GM04503 (cell line): ENCODE data around the gene TAL1.
"Not testable (repeated sequence)": the region's sequence is repeated elsewhere in the genome, so short reads cannot be mapped to it uniquely, and the experiment has no call there.

Experiments
- DNase-seq: peaks from one replicate; pipeline ENCODE4 v3.0.0-alpha.2; 2012; ENCODE audit warnings: low read depth

TAL1 gene

GRCh38 chr1:47212636-47213229 lies 19.3 kb downstream of the TAL1 start:
- DNase-seq = no peak

GRCh38 chr1:47211796-47212269 lies 20.2 kb downstream of the TAL1 start:
- DNase-seq = no peak

GRCh38 chr1:47210666-47211065 lies 21.4 kb downstream of the TAL1 start:
- DNase-seq = no peak

- DNase-seq = no peak
Measured at GRCh38 chr1:47209725-47210325, 22.2 kb downstream of the TAL1 start.

GRCh38 chr1:47209091-47209490 lies 22.9 kb downstream of the TAL1 start:
- DNase-seq = no peak

GRCh38 chr1:47208374-47208850 lies 23.6 kb downstream of the TAL1 start:
- DNase-seq = no peak

- DNase-seq = no peak
Measured at GRCh38 chr1:47207803-47208373, 24.1 kb downstream of the TAL1 start.

- DNase-seq = no peak
Measured at GRCh38 chr1:47205918-47206317, 26.1 kb downstream of the TAL1 start.

- not testable (repeated sequence) for DNase-seq
Measured at GRCh38 chr1:47203504-47203903, 28.5 kb downstream of the TAL1 start.

GRCh38 chr1:47201179-47201578 lies 30.8 kb downstream of the TAL1 start:
- no peak for DNase-seq

GRCh38 chr1:47198214-47198613 lies 33.8 kb downstream of the TAL1 start:
- no peak for DNase-seq

- no peak for DNase-seq
Measured at GRCh38 chr1:47196622-47197021, 35.4 kb downstream of the TAL1 start.

GRCh38 chr1:47195981-47196380 lies 36.0 kb downstream of the TAL1 start:
- DNase-seq = not testable (repeated sequence)

GRCh38 chr1:47194311-47194710 lies 37.7 kb downstream of the TAL1 start:
- no peak for DNase-seq

- DNase-seq = not testable (repeated sequence)
Measured at GRCh38 chr1:47193496-47193895, 38.5 kb downstream of the TAL1 start.

- no peak for DNase-seq
Measured at GRCh38 chr1:47192458-47193384, 39.3 kb downstream of the TAL1 start.

- DNase-seq = no peak
Measured at GRCh38 chr1:47191940-47192457, 40.0 kb downstream of the TAL1 start.

- DNase-seq = no peak
Measured at GRCh38 chr1:47190857-47191256, 41.2 kb downstream of the TAL1 start.

GRCh38 chr1:47190509-47190855 lies 41.5 kb downstream of the TAL1 start:
- no peak for DNase-seq

- peak; percentile 61 for DNase-seq
Measured at GRCh38 chr1:47189844-47190508, 42.0 kb downstream of the TAL1 start, which contains the start of gene PDZK1IP1. PDZK1IP1 (minus strand) TSS chr1:47190036; CDS start chr1:47189932, 104 bp downstream.
